ENCODE measurements around the gene DPP10.

Gene DPP10

DNA sequence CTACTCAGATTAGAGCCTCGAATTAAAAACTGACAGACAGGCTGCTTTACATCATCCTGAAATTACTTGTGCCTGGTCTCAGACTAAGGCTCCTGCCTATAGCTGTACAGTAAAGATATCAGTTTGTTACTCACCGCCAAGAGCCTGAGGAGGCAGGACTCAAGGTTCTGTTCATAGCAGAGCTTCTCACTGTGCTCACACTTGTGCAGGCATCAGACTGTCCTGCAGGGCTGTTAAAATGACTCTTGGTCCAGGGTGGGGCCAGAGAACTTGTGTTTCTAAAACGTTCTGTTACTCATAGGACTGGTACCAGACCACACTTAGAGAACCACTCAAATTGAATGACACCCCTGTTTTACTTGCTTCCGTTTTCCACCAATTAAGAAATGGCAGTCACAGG, 310.0 kb downstream of the DPP10 start:
- Histone ChIP-seq H3K27ac (ENCODE audit: low read length) (no peak overlapping the region), H3K36me3 (ENCODE audit: control insufficient read depth, insufficient read depth, low read length) (no peaks in the 10 kb centered on the region), H3K4me3 (ENCODE audit: low read length) (no peak overlapping the region), H3K4me1 (ENCODE audit: control insufficient read depth, insufficient read depth, low read length) (no peaks in the 10 kb centered on the region), H3K27me3 (ENCODE audit: control insufficient read depth, insufficient read depth, low read length) (no peaks in the 10 kb centered on the region), H3K9me3 (ENCODE audit: control insufficient read depth, insufficient read depth, low read length) (no peaks in the 10 kb centered on the region)
- no peak for DNase-seq (ENCODE audit: low read depth, low spot score)
- no CpG with 5 or more reads among the region's 4 CpGs for WGBS (ENCODE audit: insufficient coverage, insufficient read length)

DNA sequence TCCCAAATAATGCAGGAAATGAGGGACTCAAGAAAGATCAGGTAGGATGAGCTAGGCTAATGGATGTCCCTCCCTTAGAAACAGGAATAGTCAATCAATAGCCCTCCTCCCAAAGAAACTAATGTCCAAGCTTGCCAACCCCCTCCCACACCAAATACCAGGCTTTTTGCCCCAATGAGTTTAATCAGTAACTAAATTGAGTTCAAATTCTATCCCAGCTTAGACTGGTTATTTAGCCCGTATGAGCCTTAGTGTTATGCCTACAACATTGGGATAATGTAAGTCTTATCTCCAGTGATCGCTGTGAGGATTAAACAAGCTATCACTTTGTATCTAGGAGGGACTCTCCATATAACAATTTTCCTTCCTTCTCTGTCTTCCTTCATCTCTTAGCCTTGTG, 310.7 kb downstream of the DPP10 start:
- Histone ChIP-seq H3K9me3 (ENCODE audit: control insufficient read depth, insufficient read depth, low read length) (no peaks in the 10 kb centered on the region), H3K4me3 (ENCODE audit: low read length) (no peak overlapping the region), H3K27me3 (ENCODE audit: control insufficient read depth, insufficient read depth, low read length) (no peaks in the 10 kb centered on the region), H3K27ac (ENCODE audit: low read length) (no peak overlapping the region), H3K4me1 (ENCODE audit: control insufficient read depth, insufficient read depth, low read length) (no peaks in the 10 kb centered on the region), H3K36me3 (ENCODE audit: control insufficient read depth, insufficient read depth, low read length) (no peaks in the 10 kb centered on the region)
- no CpG with 5 or more reads among the region's 2 CpGs for WGBS (ENCODE audit: insufficient coverage, insufficient read length)
- DNase-seq (ENCODE audit: low read depth, low spot score), result no peak

DNA sequence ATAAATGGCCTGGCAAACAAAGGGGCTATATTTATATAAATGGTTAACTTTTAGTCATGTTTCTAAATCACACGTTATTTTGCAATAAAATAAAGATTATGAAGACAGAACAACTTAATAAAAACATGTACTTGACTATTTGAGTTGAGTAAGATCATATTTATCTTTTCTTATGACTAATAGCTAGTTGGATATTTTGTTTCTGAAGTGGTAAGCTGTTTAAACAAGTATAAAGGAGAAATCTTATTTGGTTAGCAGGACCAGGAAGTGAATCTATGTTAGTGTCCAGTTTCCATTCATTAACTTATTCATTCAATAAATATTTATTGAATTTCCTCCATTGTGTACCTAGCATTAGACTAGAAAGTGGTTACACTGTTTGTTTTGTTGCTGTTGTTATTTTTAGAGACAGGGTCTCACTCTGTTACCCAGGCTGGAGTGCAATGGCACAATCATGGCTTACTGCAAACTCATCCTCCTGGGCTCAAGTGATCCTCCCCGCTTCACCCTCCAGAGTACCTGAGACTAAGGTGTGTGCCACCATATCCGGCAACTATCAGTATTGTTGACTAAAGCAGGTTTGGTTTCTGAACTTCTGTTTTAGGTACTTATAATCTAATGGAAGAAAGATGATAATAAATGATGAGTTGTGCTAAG, 312.6 kb downstream of the DPP10 start:
- WGBS (ENCODE audit: insufficient coverage, insufficient read length), result no CpG with 5 or more reads among the region's 3 CpGs
- no peak for DNase-seq (ENCODE audit: low read depth, low spot score)
- Histone ChIP-seq H3K4me1 (ENCODE audit: control insufficient read depth, insufficient read depth, low read length) (no peaks in the 10 kb centered on the region), H3K27ac (ENCODE audit: low read length) (no peak overlapping the region), H3K27me3 (ENCODE audit: control insufficient read depth, insufficient read depth, low read length) (no peaks in the 10 kb centered on the region), H3K9me3 (ENCODE audit: control insufficient read depth, insufficient read depth, low read length) (no peaks in the 10 kb centered on the region), H3K4me3 (ENCODE audit: low read length) (no peak overlapping the region), H3K36me3 (ENCODE audit: control insufficient read depth, insufficient read depth, low read length) (no peaks in the 10 kb centered on the region)

DNA sequence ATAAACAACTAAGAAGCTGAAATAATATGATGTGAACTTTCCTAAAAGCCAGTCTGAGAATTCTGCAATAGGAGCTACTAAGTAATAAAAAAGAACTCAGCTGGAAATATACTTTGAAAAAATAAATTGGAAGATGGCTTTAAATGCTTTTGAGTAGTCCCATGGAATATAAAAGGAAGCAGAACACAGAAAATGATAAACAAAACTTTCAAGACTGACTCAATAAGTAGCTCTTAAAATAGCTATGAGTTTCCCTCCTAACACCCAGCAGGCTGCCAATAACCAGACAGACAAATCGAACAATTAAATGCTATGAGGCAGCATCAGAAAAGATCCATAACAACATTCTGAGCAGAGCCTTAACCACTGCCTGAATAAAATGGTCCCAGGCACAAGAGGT, 319.9 kb downstream of the DPP10 start:
- Histone ChIP-seq H3K9me3 (ENCODE audit: control insufficient read depth, insufficient read depth, low read length) (no peaks in the 10 kb centered on the region), H3K4me3 (ENCODE audit: low read length) (no peak overlapping the region), H3K4me1 (ENCODE audit: control insufficient read depth, insufficient read depth, low read length) (no peaks in the 10 kb centered on the region; the same call in 1 of the 2 replicates), H3K36me3 (ENCODE audit: control insufficient read depth, insufficient read depth, low read length) (no peaks in the 10 kb centered on the region), H3K27me3 (ENCODE audit: control insufficient read depth, insufficient read depth, low read length) (no peaks in the 10 kb centered on the region), H3K27ac (ENCODE audit: low read length) (no peak overlapping the region)
- DNase-seq (ENCODE audit: low read depth, low spot score), result no peak
- no CpG with 5 or more reads among the region's 1 CpG for WGBS (ENCODE audit: insufficient coverage, insufficient read length)

DNA sequence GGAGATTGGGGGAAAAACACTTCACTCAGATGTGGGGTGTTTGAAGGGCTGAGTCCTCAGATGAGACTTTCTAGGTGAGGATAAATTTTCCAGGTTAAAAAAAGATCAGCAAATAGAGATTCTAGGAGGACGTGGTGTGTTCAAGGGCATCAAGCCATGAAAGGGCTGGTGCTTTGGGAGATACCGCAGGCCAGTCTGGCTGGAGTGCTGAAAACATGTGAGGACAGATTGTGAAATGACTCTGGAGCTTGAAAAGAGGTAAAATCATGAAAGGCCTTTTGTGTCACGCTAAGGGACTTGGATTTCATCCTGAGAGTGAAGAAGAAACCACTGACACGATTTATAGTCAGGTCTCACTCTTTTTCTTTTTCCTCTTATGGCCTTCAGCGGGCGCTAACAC, 320.5 kb downstream of the DPP10 start:
- WGBS (ENCODE audit: insufficient coverage, insufficient read length), result no CpG with 5 or more reads among the region's 6 CpGs
- no peaks in the 10 kb centered on the region for H3K36me3 ChIP-seq (ENCODE audit: control insufficient read depth, insufficient read depth, low read length)
- DNase-seq (ENCODE audit: low read depth, low spot score), result no peak

DNA sequence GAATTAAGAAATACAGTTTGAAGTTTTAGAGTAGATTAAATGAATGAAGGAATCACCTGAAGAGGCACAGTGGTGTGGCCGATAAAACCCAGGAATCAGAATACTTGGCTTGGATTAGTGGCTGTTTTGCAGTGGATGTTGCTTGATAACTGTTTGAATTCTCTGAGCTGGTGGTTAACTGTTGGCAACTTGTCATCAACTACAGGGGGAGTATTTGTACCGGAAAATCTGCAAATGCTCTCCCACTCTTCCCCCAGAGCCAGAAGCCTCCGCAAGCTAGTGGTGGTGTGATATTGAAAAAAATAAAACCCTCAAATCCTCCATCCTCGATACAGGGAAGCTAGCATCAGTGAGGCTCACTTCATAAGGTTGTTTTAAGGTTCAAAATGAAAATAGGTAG, 326.7 kb downstream of the DPP10 start:
- DNase-seq (ENCODE audit: low read depth, low spot score), result no peak
- Histone ChIP-seq H3K27ac (ENCODE audit: low read length) (no peak overlapping the region), H3K9me3 (ENCODE audit: control insufficient read depth, insufficient read depth, low read length) (no peaks in the 10 kb centered on the region), H3K27me3 (ENCODE audit: control insufficient read depth, insufficient read depth, low read length) (no peaks in the 10 kb centered on the region), H3K36me3 (ENCODE audit: control insufficient read depth, insufficient read depth, low read length) (no peaks in the 10 kb centered on the region), H3K4me1 (ENCODE audit: control insufficient read depth, insufficient read depth, low read length) (no peaks in the 10 kb centered on the region), H3K4me3 (ENCODE audit: low read length) (no peak overlapping the region)
- WGBS (ENCODE audit: insufficient coverage, insufficient read length), result no CpG with 5 or more reads among the region's 4 CpGs

More for the DNA sequence above, 320.5 kb downstream of the DPP10 start:
- Histone ChIP-seq H3K4me3 (ENCODE audit: low read length) (no peak overlapping the region), H3K4me1 (ENCODE audit: control insufficient read depth, insufficient read depth, low read length) (no peaks in the 10 kb centered on the region; the same call in 1 of the 2 replicates), H3K27ac (ENCODE audit: low read length) (no peak overlapping the region), H3K9me3 (ENCODE audit: control insufficient read depth, insufficient read depth, low read length) (no peaks in the 10 kb centered on the region), H3K27me3 (ENCODE audit: control insufficient read depth, insufficient read depth, low read length) (no peaks in the 10 kb centered on the region)

DNA sequence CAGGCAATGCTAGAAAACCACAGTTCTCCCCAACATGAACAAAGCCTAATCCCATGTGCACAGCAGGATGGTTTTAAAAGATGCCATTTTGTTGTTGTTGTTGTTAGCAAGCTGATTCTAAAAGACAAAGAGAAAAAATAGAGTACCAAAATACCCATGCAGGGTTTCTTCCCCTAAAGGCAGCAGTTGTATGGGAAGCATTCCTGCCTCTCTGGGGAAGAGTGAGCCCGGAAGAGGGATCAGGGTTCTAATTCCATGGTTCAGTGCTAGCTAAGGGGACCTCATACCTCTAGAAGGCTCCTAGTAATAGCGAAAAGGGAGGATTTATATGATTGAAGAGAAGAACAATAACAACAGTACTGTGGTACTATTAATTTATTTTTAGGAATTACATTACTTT, 327.6 kb downstream of the DPP10 start:
- no peaks in the 10 kb centered on the region for H3K27me3 ChIP-seq (ENCODE audit: control insufficient read depth, insufficient read depth, low read length)
- DNase-seq (ENCODE audit: low read depth, low spot score), result no peak
- no peaks in the 10 kb centered on the region for H3K4me1 ChIP-seq (ENCODE audit: control insufficient read depth, insufficient read depth, low read length)
- H3K36me3 ChIP-seq (ENCODE audit: control insufficient read depth, insufficient read depth, low read length), result no peaks in the 10 kb centered on the region
- H3K27ac ChIP-seq (ENCODE audit: low read length), result no peak overlapping the region
- no peaks in the 10 kb centered on the region for H3K9me3 ChIP-seq (ENCODE audit: control insufficient read depth, insufficient read depth, low read length)
- H3K4me3 ChIP-seq (ENCODE audit: low read length), result no peak overlapping the region
- WGBS (ENCODE audit: insufficient coverage, insufficient read length), result no CpG with 5 or more reads among the region's 2 CpGs

DNA sequence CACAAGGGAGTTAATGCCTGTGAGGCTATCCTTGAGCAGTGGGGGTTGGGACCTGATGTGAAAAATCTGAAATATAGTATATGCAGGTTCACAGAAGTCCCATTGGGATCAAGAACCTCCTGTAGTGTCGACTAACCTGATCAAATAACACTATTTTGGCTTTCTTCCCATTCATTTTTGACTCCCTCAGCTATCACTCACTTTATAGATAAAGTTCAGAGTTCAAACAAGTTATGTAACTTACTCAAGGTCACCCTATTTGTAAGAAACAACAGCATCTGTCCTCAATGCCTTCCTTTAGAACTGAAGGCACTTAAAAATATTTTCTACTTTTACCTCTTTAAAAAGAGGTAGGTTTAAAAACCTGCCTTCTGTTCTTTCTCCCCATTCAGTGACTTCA, 341.6 kb downstream of the DPP10 start:
- H3K27me3 ChIP-seq (ENCODE audit: control insufficient read depth, insufficient read depth, low read length), result no peaks in the 10 kb centered on the region
- WGBS (ENCODE audit: insufficient coverage, insufficient read length), result no CpG with 5 or more reads among the region's 1 CpG
- no peaks in the 10 kb centered on the region for H3K9me3 ChIP-seq (ENCODE audit: control insufficient read depth, insufficient read depth, low read length)
- H3K27ac ChIP-seq (ENCODE audit: low read length), result no peak overlapping the region
- no peaks in the 10 kb centered on the region for H3K36me3 ChIP-seq (ENCODE audit: control insufficient read depth, insufficient read depth, low read length)
- H3K4me1 ChIP-seq (ENCODE audit: control insufficient read depth, insufficient read depth, low read length), result no peaks in the 10 kb centered on the region
- DNase-seq (ENCODE audit: low read depth, low spot score), result no peak
- H3K4me3 ChIP-seq (ENCODE audit: low read length), result no peak overlapping the region

DNA sequence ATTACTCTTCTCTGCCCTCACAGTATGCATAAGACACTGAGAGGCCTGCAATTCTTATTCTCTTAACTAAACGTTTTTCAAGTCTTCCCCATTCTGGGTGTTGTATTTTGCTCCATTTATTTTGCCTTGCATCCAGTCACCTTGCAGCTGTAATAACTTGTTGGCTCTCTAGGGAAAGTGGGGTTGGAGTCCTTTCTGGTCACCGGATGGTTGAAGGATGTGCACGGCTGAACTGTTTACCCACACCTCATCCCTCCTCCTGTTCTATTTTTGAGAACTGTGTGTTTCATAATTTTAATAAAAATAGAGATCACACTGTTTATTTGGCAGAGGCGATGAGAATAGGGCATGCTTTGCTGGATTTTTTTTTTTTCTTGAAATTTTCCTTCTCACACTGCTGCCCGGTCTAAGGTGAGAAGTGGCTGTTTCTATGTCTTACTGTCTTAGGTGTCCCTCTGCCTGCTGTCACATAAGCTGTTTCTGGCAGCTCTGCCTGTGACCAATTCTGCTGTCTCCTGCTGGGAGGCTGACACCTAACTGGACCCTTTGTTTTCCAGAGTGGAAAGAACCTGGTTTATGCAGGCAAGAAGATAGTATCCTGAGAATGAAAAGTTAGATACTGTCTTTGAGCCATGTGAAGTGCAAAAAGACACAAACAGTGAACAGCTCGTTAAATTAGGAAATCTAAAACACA, 342.6 kb downstream of the DPP10 start:
- DNase-seq (ENCODE audit: low read depth, low spot score), result no peak
- no peak overlapping the region for H3K27ac ChIP-seq (ENCODE audit: low read length)
- no peaks in the 10 kb centered on the region for H3K9me3 ChIP-seq (ENCODE audit: control insufficient read depth, insufficient read depth, low read length)
- WGBS (ENCODE audit: insufficient coverage, insufficient read length), result no CpG with 5 or more reads among the region's 6 CpGs
- H3K36me3 ChIP-seq (ENCODE audit: control insufficient read depth, insufficient read depth, low read length), result no peaks in the 10 kb centered on the region
- H3K4me3 ChIP-seq (ENCODE audit: low read length), result no peak overlapping the region
- H3K4me1 ChIP-seq (ENCODE audit: control insufficient read depth, insufficient read depth, low read length), result 0 out of 2 replicates have a peak, but pooled peaks cover 1% of the 10 kb centered on the region
- H3K27me3 ChIP-seq (ENCODE audit: control insufficient read depth, insufficient read depth, low read length), result no peaks in the 10 kb centered on the region

DNA sequence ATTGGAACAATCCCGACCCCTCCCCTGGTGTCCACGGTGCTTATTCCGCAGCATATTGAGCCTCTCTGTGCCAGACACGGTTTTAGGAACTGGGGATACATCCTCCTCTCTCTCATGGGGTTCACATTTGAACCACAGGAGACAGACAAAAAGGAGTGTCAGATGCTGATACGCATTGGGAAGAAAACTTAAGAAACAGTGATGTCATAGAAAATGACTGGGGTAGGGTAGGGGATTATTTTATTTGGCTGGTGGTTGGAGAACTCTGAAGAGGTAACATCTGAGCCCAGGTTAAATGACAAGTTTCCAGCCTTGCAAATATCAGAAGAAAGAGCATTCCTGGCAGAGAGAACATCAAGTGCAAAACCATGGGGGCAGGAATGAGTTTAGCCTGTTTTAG, 344.5 kb downstream of the DPP10 start:
- Histone ChIP-seq H3K27ac (ENCODE audit: low read length) (no peak overlapping the region), H3K4me3 (ENCODE audit: low read length) (no peak overlapping the region), H3K9me3 (ENCODE audit: control insufficient read depth, insufficient read depth, low read length) (no peaks in the 10 kb centered on the region), H3K4me1 (ENCODE audit: control insufficient read depth, insufficient read depth, low read length) (0 out of 2 replicates have a peak, but pooled peaks cover 1% of the 10 kb centered on the region), H3K36me3 (ENCODE audit: control insufficient read depth, insufficient read depth, low read length) (no peaks in the 10 kb centered on the region), H3K27me3 (ENCODE audit: control insufficient read depth, insufficient read depth, low read length) (no peaks in the 10 kb centered on the region)
- DNase-seq (ENCODE audit: low read depth, low spot score), result no peak
- no CpG with 5 or more reads among the region's 5 CpGs for WGBS (ENCODE audit: insufficient coverage, insufficient read length)

DNA sequence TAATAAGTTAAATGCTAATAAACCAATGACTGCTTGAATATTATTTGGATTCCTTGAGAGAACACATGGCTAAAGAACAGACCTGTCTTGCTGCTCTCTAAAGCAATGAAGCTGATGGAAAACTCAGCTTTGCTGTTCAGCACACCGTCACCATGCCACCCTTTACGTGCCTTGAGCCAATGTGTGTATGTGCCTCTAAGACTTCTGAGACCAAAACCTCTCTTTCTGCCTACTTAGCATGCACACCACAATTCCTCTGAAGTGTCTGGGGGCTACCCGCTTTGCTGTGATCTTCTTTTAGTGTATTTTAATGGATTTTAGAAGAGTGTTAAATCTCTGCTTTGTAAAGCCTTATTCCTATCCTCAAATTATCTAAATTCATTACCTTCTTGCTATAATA, 345.0 kb downstream of the DPP10 start:
- Histone ChIP-seq H3K27ac (ENCODE audit: low read length) (no peak overlapping the region), H3K36me3 (ENCODE audit: control insufficient read depth, insufficient read depth, low read length) (no peaks in the 10 kb centered on the region), H3K9me3 (ENCODE audit: control insufficient read depth, insufficient read depth, low read length) (no peaks in the 10 kb centered on the region), H3K4me3 (ENCODE audit: low read length) (no peak overlapping the region), H3K4me1 (ENCODE audit: control insufficient read depth, insufficient read depth, low read length) (0 out of 2 replicates have a peak, but pooled peaks cover 1% of the 10 kb centered on the region), H3K27me3 (ENCODE audit: control insufficient read depth, insufficient read depth, low read length) (no peaks in the 10 kb centered on the region)
- no peak for DNase-seq (ENCODE audit: low read depth, low spot score)
- no CpG with 5 or more reads among the region's 3 CpGs for WGBS (ENCODE audit: insufficient coverage, insufficient read length)

Measured in iPS DF 6.9 (cell line).